DND-41 (cell line): Measurements from ENCODE around the gene STRN.

Experiments used
- EZH2 ChIP-seq: IDR thresholded peaks from 3 replicates; pipeline ENCODE4 v1.6.1; 2012; ENCODE audit warnings: borderline replicate concordance, low read depth, mild to moderate bottlenecking, moderate library complexity, low read length, inconsistent platforms; ENCODE audit not compliant: severe bottlenecking
- TF ChIP-seq, protein P1 (sequence below): IDR thresholded peaks from 2 replicates; pipeline ENCODE4 v1.5.1; 2012; ENCODE audit warnings: borderline replicate concordance, low read length, moderate library complexity, mild to moderate bottlenecking; ENCODE audit not compliant: poor library complexity, severe bottlenecking; ENCODE audit errors: extremely low read depth

DNA sequence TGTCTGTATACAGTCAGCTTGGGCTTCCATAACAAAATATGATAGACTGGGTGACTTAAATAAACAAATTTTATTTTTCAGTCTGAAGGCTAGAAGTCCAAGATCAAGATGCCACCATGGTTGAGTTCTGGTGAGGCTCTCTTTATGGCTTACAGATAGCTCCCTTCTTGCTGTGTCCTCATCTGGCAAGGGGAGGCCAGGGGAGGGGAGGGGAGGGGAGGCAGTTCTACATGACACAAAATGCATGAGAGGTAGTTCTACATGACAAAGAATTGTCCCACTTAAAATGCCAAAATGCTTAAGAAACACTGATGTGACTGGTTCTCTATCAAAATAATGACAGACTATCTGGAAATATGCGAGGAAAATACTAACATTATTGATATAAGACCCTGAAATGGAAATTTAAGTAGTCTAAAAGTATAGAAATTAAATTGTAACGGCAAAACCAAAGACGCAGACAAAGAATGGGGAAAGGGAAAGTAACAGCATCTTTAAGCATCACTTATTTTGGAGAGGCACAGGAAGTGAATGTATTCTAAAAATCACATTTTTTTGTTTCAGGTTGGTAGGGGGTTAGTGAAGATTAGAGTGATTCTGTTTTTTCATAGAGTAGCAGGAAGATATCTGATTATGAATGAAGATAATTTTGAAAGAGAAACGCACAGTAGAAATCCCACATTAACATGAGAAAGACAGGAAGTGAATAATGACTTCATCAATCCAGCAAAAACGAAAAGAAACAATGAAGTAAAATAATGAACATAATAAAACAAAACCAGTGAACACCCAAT, 131.4 kb downstream of the STRN start:
- TF ChIP-seq, protein P1, sequence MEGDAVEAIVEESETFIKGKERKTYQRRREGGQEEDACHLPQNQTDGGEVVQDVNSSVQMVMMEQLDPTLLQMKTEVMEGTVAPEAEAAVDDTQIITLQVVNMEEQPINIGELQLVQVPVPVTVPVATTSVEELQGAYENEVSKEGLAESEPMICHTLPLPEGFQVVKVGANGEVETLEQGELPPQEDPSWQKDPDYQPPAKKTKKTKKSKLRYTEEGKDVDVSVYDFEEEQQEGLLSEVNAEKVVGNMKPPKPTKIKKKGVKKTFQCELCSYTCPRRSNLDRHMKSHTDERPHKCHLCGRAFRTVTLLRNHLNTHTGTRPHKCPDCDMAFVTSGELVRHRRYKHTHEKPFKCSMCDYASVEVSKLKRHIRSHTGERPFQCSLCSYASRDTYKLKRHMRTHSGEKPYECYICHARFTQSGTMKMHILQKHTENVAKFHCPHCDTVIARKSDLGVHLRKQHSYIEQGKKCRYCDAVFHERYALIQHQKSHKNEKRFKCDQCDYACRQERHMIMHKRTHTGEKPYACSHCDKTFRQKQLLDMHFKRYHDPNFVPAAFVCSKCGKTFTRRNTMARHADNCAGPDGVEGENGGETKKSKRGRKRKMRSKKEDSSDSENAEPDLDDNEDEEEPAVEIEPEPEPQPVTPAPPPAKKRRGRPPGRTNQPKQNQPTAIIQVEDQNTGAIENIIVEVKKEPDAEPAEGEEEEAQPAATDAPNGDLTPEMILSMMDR = no peak
- TF ChIP-seq EZH2 = no peak
